Ovary (tissue), 9 donors: Measurements from ENCODE around the gene LRIT3. TPM values are rescaled to one million over a fixed set of nuclear protein-coding genes. Genes with fewer than 3 reads are reported as not detected.
"Not testable (repeated sequence)": the region's sequence is repeated elsewhere in the genome, so short reads cannot be mapped to it uniquely, and the experiment has no call there.

Source experiments
- DNase-seq, 5 donors: peaks; one replicate each; pipeline ENCODE4 v3.0.0-alpha.2; 2019 to 2020
- H3K27ac ChIP-seq, 2 donors: fragments of 200-600 bp; one replicate each; pipeline versions ENCODE4 v1.5.1 to v1.8.0; 2019 to 2022
- H3K27me3 ChIP-seq: fragments of 200-600 bp; one replicate; pipeline ENCODE4 v1.8.0; 2022
- H3K36me3 ChIP-seq: fragments of 200-600 bp; sonication (generic); one replicate; pipeline ENCODE4 v1.5.1; 2019
- H3K4me1 ChIP-seq: one replicate; pipeline ENCODE4 v1.8.1; 2013; ENCODE audit warnings: mild to moderate bottlenecking, moderate library complexity; ENCODE audit not compliant: insufficient read depth
- H3K4me3 ChIP-seq: fragments of 200-600 bp; sonication (generic); one replicate; pipeline ENCODE4 v1.5.1; 2017
- H3K9me3 ChIP-seq, 2 donors: fragments of 200-600 bp in 1 of 2; sonication (generic) in 1 of 2; one replicate each; pipeline versions ENCODE4 v1.5.1 to v1.8.1; 2013 to 2019; ENCODE audit warnings: mild to moderate bottlenecking in 1 of 2, moderate library complexity in 1 of 2
- CTCF ChIP-seq, 3 donors: fragments of 450-650 bp in 2 of 3; fragments of 200-600 bp in 1 of 3; IDR thresholded peaks; one replicate each; pipeline versions ENCODE4 v1.5.1 to v1.8.0; 2016 to 2022; ENCODE audit warnings: antibody characterized with exemption in 3 of 3, mild to moderate bottlenecking in 1 of 3
- EP300 ChIP-seq: sonication (generic); formaldehyde crosslinking; IDR thresholded peaks from one replicate; pipeline ENCODE4 v1.6.1; 2017; ENCODE audit warnings: antibody characterized with exemption
- POLR2A ChIP-seq: fragments of 450-650 bp; IDR thresholded peaks from one replicate; pipeline ENCODE4 v1.6.1; 2017; ENCODE audit warnings: antibody characterized with exemption, mild to moderate bottlenecking, moderate library complexity
- WGBS, 3 donors: extraction: QIAGEN DNeasy Blood & Tissue Kit in 1 of 3; methylation state at CpG; one replicate each; pipeline versions ENCODE4 v1.1.5 to v1.1.7; 2013 to 2017; 5-methylcytosine and 5-hydroxymethylcytosine counted together
- intact Hi-C, 4 donors: fragments of 100-400 bp; cut with DNase I; formaldehyde crosslinking; loops; one replicate each; pipeline versions ENCODE4 v1.11.0 to v1.15.1; 2022 to 2023
- polyA plus RNA-seq, 2 donors: library from polyadenylated mRNA; stranded (reverse); fragments of 200-250 nt in 1 of 2; fragments of 350-450 nt in 1 of 2; fragmentation: Illumina TruSeq in 1 of 2; extraction: RNeasy Lipid Tissue Mini Kit (QIAGEN cat#74804) in 1 of 2; gene quantifications; one replicate each; pipeline ENCODE4 v1.2.3, GENCODE V29; 2013 to 2014
- total RNA-seq, 7 donors: library from RNA; depleted of rRNA in 2 of 7; stranded (reverse); fragments of >200 nt in 2 of 7; fragmentation: NEBNext Ultra II Directional in 3 of 7; extraction: Animal tissue kit (Norgen Biotek cat#: 25700) in 3 of 7; gene quantifications; one replicate each; pipeline versions ENCODE4 v1.1.0 to v1.2.4, GENCODE V29; 2016 to 2023
- donor health status: DM: no; HTN: no; CAD: no; lungs with moderate emphysema.
- donor health status: DM: no; HTN: no; CAD: no.
- donor health status: Bipolar disorder and iron deficiency.
- donor health status: DM: yes; HTN: yes; CAD: no.
- donor health status: DM: no; HTN: no; CAD: no.
- donor health status: DM: yes; HTN: yes; CAD: no.

LRIT3 gene
- total and polyA plus RNA-seq, 9 donors: 0.02 to 0.35 (median 0.11) TPM; not detected in 1

- no peak overlapping the region for H3K27ac ChIP-seq
- no peak for DNase-seq
- H3K36me3 ChIP-seq: no peaks in the 10 kb centered on the region
- WGBS, 3 donors: 90 to 97% (median 91%) methylated on average over 2 of the region's 2 CpGs
- H3K27me3 ChIP-seq: no peaks in the 10 kb centered on the region
- H3K4me3 ChIP-seq: no peak overlapping the region
- H3K4me1 ChIP-seq: no peaks in the 10 kb centered on the region
- H3K9me3 ChIP-seq: no peaks in the 10 kb centered on the region
- no peak for TF ChIP-seq CTCF (IDR thresholded peaks at IDR 0.05)
- TF ChIP-seq EP300: no peak
- TF ChIP-seq POLR2A: no peak
- intact Hi-C loops: no loop called here
Measured at GRCh38 chr4:109872065-109872464, 24.2 kb downstream of the LRIT3 start.

GRCh38 chr4:109872950-109873656 is 25.2 kb downstream of the LRIT3 start:
- H3K4me1 ChIP-seq: no peaks in the 10 kb centered on the region
- H3K27ac ChIP-seq: no peak overlapping the region
- TF ChIP-seq CTCF (IDR thresholded peaks at IDR 0.05) (no peak), POLR2A (no peak), EP300 (no peak)
- no peaks in the 10 kb centered on the region for H3K9me3 ChIP-seq
- DNase-seq: no peak
- WGBS, 3 donors: 94 to 96% (median 95%) methylated on average over 6 of the region's 6 CpGs
- H3K36me3 ChIP-seq: no peaks in the 10 kb centered on the region
- intact Hi-C loops: no loop called here
- H3K4me3 ChIP-seq: no peak overlapping the region
- H3K27me3 ChIP-seq: no peaks in the 10 kb centered on the region

GRCh38 chr4:109873791-109874514 is 26.0 kb downstream of the LRIT3 start:
- TF ChIP-seq EP300 (no peak), CTCF (IDR thresholded peaks at IDR 0.05) (no peak), POLR2A (no peak)
- Histone ChIP-seq H3K9me3 (no peaks in the 10 kb centered on the region), H3K4me1 (no peaks in the 10 kb centered on the region), H3K36me3 (no peaks in the 10 kb centered on the region), H3K27me3 (no peaks in the 10 kb centered on the region), H3K27ac (no peak overlapping the region), H3K4me3 (no peak overlapping the region)
- intact Hi-C loops: no loop called here
- DNase-seq: no peak
- 45 to 53% (median 48%) methylated on average over 11 of the region's 11 CpGs for WGBS, 3 donors

GRCh38 chr4:109875106-109875505 is 27.2 kb downstream of the LRIT3 start:
- no peaks in the 10 kb centered on the region for H3K27me3 ChIP-seq
- 86 to 95% (median 95%) methylated on average over 1 of the region's 1 CpG for WGBS, 3 donors

GRCh38 chr4:109875553-109875952 is 27.6 kb downstream of the LRIT3 start:
- H3K36me3 ChIP-seq, H3K9me3 ChIP-seq, H3K4me1 ChIP-seq, intact Hi-C loops, DNase-seq, H3K27ac ChIP-seq, H3K27me3 ChIP-seq, H3K4me3 ChIP-seq: not testable (repeated sequence)
- 56 to 79% (median 65%) methylated on average over 2 of the region's 2 CpGs for whole genome bisulfite sequencing, 3 donors

More at GRCh38 chr4:109875106-109875505, 27.2 kb downstream of the LRIT3 start:
- Histone ChIP-seq H3K36me3 (no peaks in the 10 kb centered on the region), H3K9me3 (no peaks in the 10 kb centered on the region), H3K27ac (no peak overlapping the region), H3K4me1 (no peaks in the 10 kb centered on the region), H3K4me3 (no peak overlapping the region)
- DNase-seq: no peak
- TF ChIP-seq POLR2A (no peak), CTCF (IDR thresholded peaks at IDR 0.05) (no peak), EP300 (no peak)
- intact Hi-C loops: no loop called here
